Central memory CD8-positive, alpha-beta T cell (primary cell): Measurements from ENCODE around the gene OGA.

Experiments
- ATAC-seq: fragments of 150-1000 bp; cut with Tn5 transposase; replicated peaks from 2 replicates; pipeline ENCODE4 v1.10.0; 2022; ENCODE audit warnings: mild to moderate bottlenecking, moderate FRiP score, moderate number of reproducible peaks; ENCODE audit not compliant: poor library complexity, severe bottlenecking; ENCODE audit errors: extremely low read depth
- DNase-seq, 2 donors: peaks; one replicate each; pipeline ENCODE4 v3.0.0; 2021; ENCODE audit warnings: low spot score in 2 of 2
- H3K27ac Mint-ChIP-seq: one replicate; pipeline ENCODE4 v1.8.0; 2022; ENCODE audit warnings: low read depth, mild to moderate bottlenecking, moderate library complexity, mixed read lengths
- H3K27me3 Mint-ChIP-seq: one replicate; pipeline ENCODE4 v1.8.0; 2022; ENCODE audit warnings: mixed read lengths
- H3K36me3 Mint-ChIP-seq: one replicate; pipeline ENCODE4 v1.8.0; 2022; ENCODE audit warnings: mild to moderate bottlenecking, moderate library complexity, mixed read lengths; ENCODE audit not compliant: insufficient read depth
- H3K4me1 Mint-ChIP-seq: one replicate; pipeline ENCODE4 v1.8.0; 2022; ENCODE audit warnings: mixed read lengths
- H3K4me3 Mint-ChIP-seq: one replicate; pipeline ENCODE4 v1.8.0; 2022; ENCODE audit warnings: mild to moderate bottlenecking, moderate library complexity, mixed read lengths
- H3K9me3 Mint-ChIP-seq: one replicate; pipeline ENCODE4 v1.8.0; 2022; ENCODE audit warnings: mixed read lengths

The OGA gene

GRCh38 chr10:101767600-101767945, 50.7 kb downstream of the OGA start:
- no peak for DNase-seq
- Mint-ChIP-seq H3K36me3 (no peaks in the 10 kb centered on the region), H3K4me3 (no peak overlapping the region), H3K9me3 (no peaks in the 10 kb centered on the region), H3K27me3 (peaks cover 37% of the 10 kb centered on the region), H3K4me1 (no peaks in the 10 kb centered on the region), H3K27ac (no peak overlapping the region)
- no peak for ATAC-seq

- Mint-ChIP-seq H3K9me3 (no peaks in the 10 kb centered on the region), H3K4me3 (no peak overlapping the region), H3K27ac (no peak overlapping the region), H3K4me1 (no peaks in the 10 kb centered on the region), H3K36me3 (no peaks in the 10 kb centered on the region), H3K27me3 (peaks cover 31% of the 10 kb centered on the region)
- ATAC-seq: no peak
- DNase-seq: no peak
Measured at GRCh38 chr10:101766753-101767599, 51.3 kb downstream of the OGA start.

GRCh38 chr10:101766306-101766705, 51.9 kb downstream of the OGA start:
- ATAC-seq (no peak), DNase-seq (no peak)
- Mint-ChIP-seq H3K36me3 (no peaks in the 10 kb centered on the region), H3K27ac (no peak overlapping the region), H3K9me3 (no peaks in the 10 kb centered on the region), H3K4me1 (no peaks in the 10 kb centered on the region), H3K27me3 (peaks cover 24% of the 10 kb centered on the region), H3K4me3 (no peak overlapping the region)

- Mint-ChIP-seq H3K4me3 (no peak overlapping the region), H3K36me3 (no peaks in the 10 kb centered on the region), H3K27ac (no peak overlapping the region), H3K4me1 (no peaks in the 10 kb centered on the region), H3K27me3 (peaks cover 19% of the 10 kb centered on the region), H3K9me3 (no peaks in the 10 kb centered on the region)
- ATAC-seq: no peak
- DNase-seq: no peak
Measured at GRCh38 chr10:101763141-101763846, 55.0 kb downstream of the OGA start.

GRCh38 chr10:101762736-101763135, 55.5 kb downstream of the OGA start:
- H3K9me3 Mint-ChIP-seq: no peaks in the 10 kb centered on the region
- ATAC-seq: no peak
- H3K4me1 Mint-ChIP-seq: no peaks in the 10 kb centered on the region
- H3K27ac Mint-ChIP-seq: no peak overlapping the region
- DNase-seq: no peak
- H3K36me3 Mint-ChIP-seq: no peaks in the 10 kb centered on the region
- H3K27me3 Mint-ChIP-seq: peaks cover 19% of the 10 kb centered on the region
- no peak overlapping the region for H3K4me3 Mint-ChIP-seq

GRCh38 chr10:101761226-101761625, 57.0 kb downstream of the OGA start:
- Mint-ChIP-seq H3K4me3 (no peak overlapping the region), H3K27me3 (peaks cover 16% of the 10 kb centered on the region), H3K27ac (no peak overlapping the region), H3K9me3 (no peaks in the 10 kb centered on the region), H3K36me3 (no peaks in the 10 kb centered on the region), H3K4me1 (no peaks in the 10 kb centered on the region)
- ATAC-seq (no peak), DNase-seq (no peak)

GRCh38 chr10:101760510-101760909, 57.7 kb downstream of the OGA start:
- H3K4me1 Mint-ChIP-seq: no peaks in the 10 kb centered on the region
- ATAC-seq (no peak), DNase-seq (no peak)
- H3K9me3 Mint-ChIP-seq: no peaks in the 10 kb centered on the region
- H3K27ac Mint-ChIP-seq: no peak overlapping the region
- H3K27me3 Mint-ChIP-seq: peaks cover 18% of the 10 kb centered on the region
- H3K36me3 Mint-ChIP-seq: no peaks in the 10 kb centered on the region
- no peak overlapping the region for H3K4me3 Mint-ChIP-seq

GRCh38 chr10:101759309-101760247, 58.7 kb downstream of the OGA start:
- no peaks in the 10 kb centered on the region for H3K36me3 Mint-ChIP-seq
- H3K4me3 Mint-ChIP-seq: no peak overlapping the region
- no peak overlapping the region for H3K27ac Mint-ChIP-seq
- H3K9me3 Mint-ChIP-seq: no peaks in the 10 kb centered on the region
- ATAC-seq (no peak), DNase-seq (no peak)
- peaks cover 21% of the 10 kb centered on the region for H3K27me3 Mint-ChIP-seq
- no peaks in the 10 kb centered on the region for H3K4me1 Mint-ChIP-seq

- H3K27me3 Mint-ChIP-seq: peaks cover 28% of the 10 kb centered on the region
- H3K4me3 Mint-ChIP-seq: no peak overlapping the region
- H3K36me3 Mint-ChIP-seq: no peaks in the 10 kb centered on the region
- H3K4me1 Mint-ChIP-seq: no peaks in the 10 kb centered on the region
- no peaks in the 10 kb centered on the region for H3K9me3 Mint-ChIP-seq
- no peak overlapping the region for H3K27ac Mint-ChIP-seq
- no peak for ATAC-seq
- DNase-seq: no peak
Measured at GRCh38 chr10:101758858-101759257, 59.4 kb downstream of the OGA start.

GRCh38 chr10:101752241-101752640, 66.0 kb downstream of the OGA start:
- Mint-ChIP-seq H3K4me3 (no peak overlapping the region), H3K9me3 (no peaks in the 10 kb centered on the region), H3K27ac (no peak overlapping the region), H3K36me3 (peaks cover 1% of the 10 kb centered on the region), H3K4me1 (no peaks in the 10 kb centered on the region), H3K27me3 (peaks cover 36% of the 10 kb centered on the region)
- no peak for DNase-seq
- no peak for ATAC-seq

GRCh38 chr10:101749047-101750016, 68.9 kb downstream of the OGA start:
- no peaks in the 10 kb centered on the region for H3K4me1 Mint-ChIP-seq
- H3K27ac Mint-ChIP-seq: no peak overlapping the region
- H3K36me3 Mint-ChIP-seq: peaks cover 1% of the 10 kb centered on the region
- H3K4me3 Mint-ChIP-seq: no peak overlapping the region
- peaks cover 35% of the 10 kb centered on the region for H3K27me3 Mint-ChIP-seq
- no peak for ATAC-seq
- H3K9me3 Mint-ChIP-seq: no peaks in the 10 kb centered on the region
- no peak for DNase-seq

GRCh38 chr10:101748496-101748895, 69.7 kb downstream of the OGA start:
- Mint-ChIP-seq H3K27me3 (peaks cover 26% of the 10 kb centered on the region), H3K9me3 (no peaks in the 10 kb centered on the region), H3K36me3 (peaks cover 1% of the 10 kb centered on the region), H3K4me3 (no peak overlapping the region), H3K4me1 (no peaks in the 10 kb centered on the region), H3K27ac (no peak overlapping the region)
- no peak for ATAC-seq
- no peak for DNase-seq
